Eye (tissue), 1 donor: Measurements from ENCODE around the gene HTT.
A peak's percentile ranks its signal among the peaks of the same experiment; 100 is the strongest.
"Not testable (repeated sequence)": the region's sequence is repeated elsewhere in the genome, so short reads cannot be mapped to it uniquely, and the experiment has no call there.

Experiments used
- DNase-seq: peaks from one replicate; pipeline ENCODE4 v3.0.0-alpha.2; 2015

Gene HTT

GRCh38 chr4:3046623-3047022 lies 27.9 kb upstream of the HTT start:
- no peak for DNase-seq

GRCh38 chr4:3047464-3048286 lies 26.8 kb upstream of the HTT start:
- DNase-seq, result peak; percentile 74

GRCh38 chr4:3051141-3051897 lies 23.2 kb upstream of the HTT start:
- DNase-seq, result not testable (repeated sequence)

GRCh38 chr4:3054169-3054759 lies 20.2 kb upstream of the HTT start:
- DNase-seq, result no peak

- DNase-seq, result no peak
Measured at GRCh38 chr4:3059943-3060342, 14.5 kb upstream of the HTT start.

GRCh38 chr4:3060946-3061345 lies 13.5 kb upstream of the HTT start:
- no peak for DNase-seq

- DNase-seq, result no peak
Measured at GRCh38 chr4:3062471-3062870, 12.0 kb upstream of the HTT start.

GRCh38 chr4:3065551-3065950 lies 8.9 kb upstream of the HTT start:
- DNase-seq, result no peak

GRCh38 chr4:3066836-3067400 lies 7.6 kb upstream of the HTT start:
- DNase-seq, result no peak

- no peak for DNase-seq
Measured at GRCh38 chr4:3067473-3068001, 6.9 kb upstream of the HTT start.

GRCh38 chr4:3069661-3070199 lies 4.8 kb upstream of the HTT start:
- no peak for DNase-seq

- DNase-seq, result no peak
Measured at GRCh38 chr4:3070709-3071500, 3.6 kb upstream of the HTT start.

- DNase-seq, result no peak
Measured at GRCh38 chr4:3071811-3072210, 2.7 kb upstream of the HTT start.

GRCh38 chr4:3073158-3074077 lies 1.1 kb upstream of the HTT start:
- no peak for DNase-seq

- DNase-seq, result peak; percentile 89
Measured at GRCh38 chr4:3074846-3075651, 568 bp downstream of the HTT start.

- no peak for DNase-seq
Measured at GRCh38 chr4:3075652-3075981, 1.1 kb downstream of the HTT start.

- DNase-seq, result no peak
Measured at GRCh38 chr4:3077796-3078195, 3.3 kb downstream of the HTT start.

- DNase-seq, result no peak
Measured at GRCh38 chr4:3079694-3080123, 5.2 kb downstream of the HTT start.

- no peak for DNase-seq
Measured at GRCh38 chr4:3082925-3083515, 8.5 kb downstream of the HTT start.

- no peak for DNase-seq
Measured at GRCh38 chr4:3083732-3084131, 9.3 kb downstream of the HTT start.
